HG03097 (cell line): ENCODE data around the gene SPESP1.
"Not testable (repeated sequence)": the region's sequence is repeated elsewhere in the genome, so short reads cannot be mapped to it uniquely, and the experiment has no call there.

ENCODE experiments used
- ATAC-seq: cut with Tn5 transposase; IDR thresholded peaks from one replicate; pipeline ENCODE4 v1.9.1; 2021; ENCODE audit not compliant: unreplicated experiment, low FRiP score

SPESP1 gene

GRCh38 chr15:68958597-68958996 is 28.3 kb downstream of the SPESP1 start:
- ATAC-seq, result no peak

GRCh38 chr15:68962465-68962864 is 32.1 kb downstream of the SPESP1 start:
- no peak for ATAC-seq

GRCh38 chr15:68963719-68964118 is 33.4 kb downstream of the SPESP1 start:
- ATAC-seq, result not testable (repeated sequence)

- ATAC-seq, result no peak
Observed at GRCh38 chr15:68966996-68967395, 36.7 kb downstream of the SPESP1 start.

GRCh38 chr15:68967948-68968347 is 37.6 kb downstream of the SPESP1 start:
- ATAC-seq, result no peak

- no peak for ATAC-seq
Observed at GRCh38 chr15:68969298-68969697, 39.0 kb downstream of the SPESP1 start.

- no peak for ATAC-seq
Observed at GRCh38 chr15:68972201-68973065, 42.1 kb downstream of the SPESP1 start.

GRCh38 chr15:68975651-68976160 is 45.4 kb downstream of the SPESP1 start:
- ATAC-seq, result not testable (repeated sequence)

- not testable (repeated sequence) for ATAC-seq
Observed at GRCh38 chr15:68977426-68977825, 47.1 kb downstream of the SPESP1 start.

GRCh38 chr15:68979006-68979405 is 48.7 kb downstream of the SPESP1 start:
- ATAC-seq, result no peak

GRCh38 chr15:68979816-68980215 is 49.5 kb downstream of the SPESP1 start:
- no peak for ATAC-seq

GRCh38 chr15:68980786-68981185 is 50.5 kb downstream of the SPESP1 start:
- no peak for ATAC-seq

- ATAC-seq, result no peak
Observed at GRCh38 chr15:68981941-68982340, 51.6 kb downstream of the SPESP1 start.

GRCh38 chr15:68982976-68983563 is 52.7 kb downstream of the SPESP1 start:
- ATAC-seq, result no peak

- no peak for ATAC-seq
Observed at GRCh38 chr15:68983961-68984481, 53.7 kb downstream of the SPESP1 start.

- no peak for ATAC-seq
Observed at GRCh38 chr15:68984586-68984985, 54.3 kb downstream of the SPESP1 start.

GRCh38 chr15:68985361-68985891 is 55.1 kb downstream of the SPESP1 start:
- no peak for ATAC-seq

- no peak for ATAC-seq
Observed at GRCh38 chr15:68986322-68986721, 56.0 kb downstream of the SPESP1 start.

- no peak for ATAC-seq
Observed at GRCh38 chr15:68987120-68987519, 56.8 kb downstream of the SPESP1 start.

- ATAC-seq, result no peak
Observed at GRCh38 chr15:68987676-68988075, 57.4 kb downstream of the SPESP1 start.

- ATAC-seq, result no peak
Observed at GRCh38 chr15:68989541-68990230, 59.4 kb downstream of the SPESP1 start.
